ENCODE results near the gene WWTR1. TPM values are rescaled to one million over a fixed set of nuclear protein-coding genes. Genes with fewer than 3 reads are reported as not detected.
A peak's percentile ranks its signal among the peaks of the same experiment; 100 is the strongest.

The WWTR1 gene
- polyA plus RNA-seq, 2 donors = 29.2 to 31.2 TPM

DNA sequence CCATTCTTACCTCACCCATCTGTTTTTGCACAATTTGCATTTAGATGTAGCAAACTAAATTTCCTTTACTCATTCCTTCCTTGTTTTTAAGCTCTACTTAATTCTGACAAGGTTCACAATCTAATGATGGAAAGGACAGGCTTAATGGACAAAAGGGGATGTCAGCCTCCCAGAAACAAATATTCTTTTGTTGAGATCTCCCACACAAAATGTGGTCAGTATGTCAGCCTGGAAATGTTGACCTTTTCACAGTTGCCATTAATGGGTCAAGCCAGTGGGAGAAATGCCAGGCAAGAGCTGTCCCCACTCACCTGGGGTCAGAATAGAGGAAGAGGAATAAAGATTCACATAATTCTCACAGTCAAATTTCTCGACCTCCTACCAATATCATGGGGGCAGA, 27.0 kb downstream of the WWTR1 start:
- H3K4me1 ChIP-seq (ENCODE audit: control insufficient read depth in 2 of 2, insufficient read depth in 2 of 2, low read length in 1 of 2) = peaks cover 4 to 5% of the 10 kb centered on the region in 2 donors
- H3K27me3 ChIP-seq (ENCODE audit: control insufficient read depth in 1 of 2, insufficient read depth in 2 of 2, low read length in 2 of 2) = no peaks in the 10 kb centered on the region
- peaks cover 0 to 4% of the 10 kb centered on the region in 2 donors for H3K9me3 ChIP-seq (ENCODE audit: control insufficient read depth in 2 of 2, insufficient read depth in 1 of 2, low read depth in 1 of 2, low read length in 1 of 2)
- peaks cover 0 to 6% of the 10 kb centered on the region in 2 donors for H3K36me3 ChIP-seq (ENCODE audit: control insufficient read depth in 2 of 2, insufficient read depth in 2 of 2, low read length in 1 of 2)
- H3K4me3 ChIP-seq (ENCODE audit: low read depth in 1 of 2, low read length in 2 of 2) = no peak overlapping the region
- peak overlapping the region in 1 of 2 donors; percentile 37 for H3K27ac ChIP-seq (ENCODE audit: low read depth in 2 of 2, low read length in 1 of 2)
- 80 to 81% methylated on average over 1 of the region's 1 CpG for WGBS, 2 donors

DNA sequence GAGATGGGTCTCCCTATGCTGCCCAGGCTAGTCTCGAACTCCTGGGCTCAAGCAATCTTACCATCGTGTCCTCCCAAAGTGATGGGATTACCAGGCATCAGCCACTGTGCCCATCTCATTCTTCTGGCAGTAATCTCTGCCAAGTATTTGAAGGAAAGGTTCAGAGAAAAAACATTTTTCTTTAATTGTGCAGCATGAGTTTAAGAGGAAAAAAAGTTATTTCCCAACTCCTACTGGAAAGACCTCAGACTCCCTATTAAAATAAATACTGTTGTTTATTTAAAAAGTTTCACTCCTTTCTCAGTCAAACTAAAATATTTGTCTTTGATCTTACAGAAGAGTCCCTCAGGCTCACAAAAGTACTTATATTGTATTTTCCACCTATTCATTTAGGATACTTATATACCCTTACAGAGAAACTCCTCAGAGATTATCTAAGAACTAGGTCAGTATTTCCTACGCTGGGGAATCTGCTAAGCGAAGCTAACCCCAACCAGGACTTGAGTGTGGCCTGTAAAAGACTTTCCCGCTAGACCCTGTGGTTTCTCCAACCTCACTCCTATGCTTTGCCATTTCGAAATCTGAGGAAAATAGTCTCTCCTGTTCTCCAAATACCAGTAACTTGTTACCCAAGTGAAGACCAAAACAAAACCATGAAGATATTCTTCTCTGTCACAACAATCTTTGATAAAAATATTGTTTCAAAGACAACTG, 28.7 kb downstream of the WWTR1 start:
- peaks cover 0 to 6% of the 10 kb centered on the region in 2 donors for H3K36me3 ChIP-seq (ENCODE audit: control insufficient read depth in 2 of 2, insufficient read depth in 2 of 2, low read length in 1 of 2)
- H3K9me3 ChIP-seq (ENCODE audit: control insufficient read depth in 2 of 2, insufficient read depth in 1 of 2, low read depth in 1 of 2, low read length in 1 of 2) = peaks cover 0 to 4% of the 10 kb centered on the region in 2 donors
- H3K4me1 ChIP-seq (ENCODE audit: control insufficient read depth in 2 of 2, insufficient read depth in 2 of 2, low read length in 1 of 2) = peaks cover 4 to 5% of the 10 kb centered on the region in 2 donors
- H3K4me3 ChIP-seq (ENCODE audit: low read depth in 1 of 2, low read length in 2 of 2) = no peak overlapping the region
- H3K27ac ChIP-seq (ENCODE audit: low read depth in 2 of 2, low read length in 1 of 2) = peak overlapping the region in 1 of 2 donors; percentile 31
- H3K27me3 ChIP-seq (ENCODE audit: control insufficient read depth in 1 of 2, insufficient read depth in 2 of 2, low read length in 2 of 2) = no peaks in the 10 kb centered on the region
- 73 to 82% methylated on average over 6 of the region's 6 CpGs for WGBS, 2 donors

DNA sequence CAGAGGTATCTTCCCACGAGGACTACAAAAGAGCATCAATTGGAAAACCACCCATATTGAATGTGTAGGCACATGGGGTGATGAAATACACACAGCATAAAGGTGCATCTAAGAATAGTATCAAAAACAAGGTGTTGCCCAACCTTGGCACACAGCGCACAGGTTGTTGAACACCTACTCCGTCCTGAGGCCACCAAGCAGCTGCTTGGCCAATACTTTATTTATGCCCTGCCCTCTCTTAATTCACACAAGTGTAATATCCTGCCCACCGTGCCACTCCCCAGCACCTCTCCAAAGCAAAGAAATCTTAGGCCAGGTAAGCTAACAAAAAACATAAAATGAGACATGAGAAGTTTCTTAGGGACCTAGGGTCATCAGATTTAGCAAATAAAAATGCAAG, 31.2 kb downstream of the WWTR1 start:
- Histone ChIP-seq H3K9me3 (ENCODE audit: control insufficient read depth in 2 of 2, insufficient read depth in 1 of 2, low read depth in 1 of 2, low read length in 1 of 2) (no peaks in the 10 kb centered on the region), H3K36me3 (ENCODE audit: control insufficient read depth in 2 of 2, insufficient read depth in 2 of 2, low read length in 1 of 2) (peaks cover 0 to 2% of the 10 kb centered on the region in 2 donors), H3K27me3 (ENCODE audit: control insufficient read depth in 1 of 2, insufficient read depth in 2 of 2, low read length in 2 of 2) (no peaks in the 10 kb centered on the region), H3K27ac (ENCODE audit: low read depth in 2 of 2, low read length in 1 of 2) (no peak overlapping the region), H3K4me1 (ENCODE audit: control insufficient read depth in 2 of 2, insufficient read depth in 2 of 2, low read length in 1 of 2) (no peaks in the 10 kb centered on the region), H3K4me3 (ENCODE audit: low read depth in 1 of 2, low read length in 2 of 2) (no peak overlapping the region)
- WGBS, 2 donors = 60 to 73% methylated on average over 4 of the region's 4 CpGs

DNA sequence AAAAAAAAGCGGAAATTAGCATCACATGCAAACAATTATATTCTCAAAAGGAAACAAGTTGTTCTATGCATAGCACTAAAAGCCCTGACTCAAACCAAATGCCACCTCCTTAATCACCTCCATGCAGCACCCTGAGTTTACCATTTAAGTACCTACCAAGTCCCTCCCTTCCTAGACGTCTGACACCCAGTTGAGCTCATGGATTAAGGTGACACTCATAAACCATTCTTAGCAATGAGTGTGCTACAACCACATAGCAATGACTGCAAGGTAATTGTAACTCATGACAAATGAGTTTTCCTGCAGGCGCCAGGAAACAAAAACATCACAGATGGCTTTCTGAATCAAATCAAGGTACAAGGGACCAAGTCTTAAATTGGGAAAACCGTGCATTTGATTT, 32.0 kb downstream of the WWTR1 start:
- H3K27me3 ChIP-seq (ENCODE audit: control insufficient read depth in 1 of 2, insufficient read depth in 2 of 2, low read length in 2 of 2) = no peaks in the 10 kb centered on the region
- H3K4me1 ChIP-seq (ENCODE audit: control insufficient read depth in 2 of 2, insufficient read depth in 2 of 2, low read length in 1 of 2) = no peaks in the 10 kb centered on the region
- WGBS, 2 donors = 55 to 62% methylated on average over 4 of the region's 4 CpGs
- no peaks in the 10 kb centered on the region for H3K9me3 ChIP-seq (ENCODE audit: control insufficient read depth in 2 of 2, insufficient read depth in 1 of 2, low read depth in 1 of 2, low read length in 1 of 2)
- H3K4me3 ChIP-seq (ENCODE audit: low read depth in 1 of 2, low read length in 2 of 2) = no peak overlapping the region
- H3K36me3 ChIP-seq (ENCODE audit: control insufficient read depth in 2 of 2, insufficient read depth in 2 of 2, low read length in 1 of 2) = peaks cover 0 to 2% of the 10 kb centered on the region in 2 donors
- H3K27ac ChIP-seq (ENCODE audit: low read depth in 2 of 2, low read length in 1 of 2) = peak overlapping the region; percentile 55 to 58

DNA sequence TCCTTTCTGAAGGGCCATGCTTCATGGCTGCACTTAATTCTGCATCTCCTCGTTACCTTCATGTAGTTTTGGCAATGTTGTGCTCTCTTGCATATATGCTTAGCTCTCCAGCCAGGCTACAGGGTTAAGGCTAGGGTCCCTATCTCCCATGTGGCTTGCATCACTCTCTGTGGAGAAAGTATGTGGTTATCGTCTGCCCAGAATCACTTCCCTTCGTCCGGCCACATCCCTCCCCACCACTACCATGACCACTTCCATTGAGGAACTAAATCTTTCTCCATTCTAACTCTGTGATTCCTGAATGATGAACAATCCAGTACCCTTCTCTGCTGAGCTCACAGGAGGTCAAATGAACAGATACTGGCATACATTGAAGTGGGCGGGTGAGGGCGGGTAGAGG, 34.0 kb downstream of the WWTR1 start:
- H3K27me3 ChIP-seq (ENCODE audit: control insufficient read depth in 1 of 2, insufficient read depth in 2 of 2, low read length in 2 of 2) = no peaks in the 10 kb centered on the region
- H3K4me1 ChIP-seq (ENCODE audit: control insufficient read depth in 2 of 2, insufficient read depth in 2 of 2, low read length in 1 of 2) = peaks cover 0 to 2% of the 10 kb centered on the region in 2 donors
- no peak overlapping the region for H3K27ac ChIP-seq (ENCODE audit: low read depth in 2 of 2, low read length in 1 of 2)
- no peaks in the 10 kb centered on the region for H3K36me3 ChIP-seq (ENCODE audit: control insufficient read depth in 2 of 2, insufficient read depth in 2 of 2, low read length in 1 of 2)
- H3K4me3 ChIP-seq (ENCODE audit: low read depth in 1 of 2, low read length in 2 of 2) = no peak overlapping the region
- WGBS, 2 donors = 84 to 85% methylated on average over 6 of the region's 6 CpGs
- H3K9me3 ChIP-seq (ENCODE audit: control insufficient read depth in 2 of 2, insufficient read depth in 1 of 2, low read depth in 1 of 2, low read length in 1 of 2) = no peaks in the 10 kb centered on the region

DNA sequence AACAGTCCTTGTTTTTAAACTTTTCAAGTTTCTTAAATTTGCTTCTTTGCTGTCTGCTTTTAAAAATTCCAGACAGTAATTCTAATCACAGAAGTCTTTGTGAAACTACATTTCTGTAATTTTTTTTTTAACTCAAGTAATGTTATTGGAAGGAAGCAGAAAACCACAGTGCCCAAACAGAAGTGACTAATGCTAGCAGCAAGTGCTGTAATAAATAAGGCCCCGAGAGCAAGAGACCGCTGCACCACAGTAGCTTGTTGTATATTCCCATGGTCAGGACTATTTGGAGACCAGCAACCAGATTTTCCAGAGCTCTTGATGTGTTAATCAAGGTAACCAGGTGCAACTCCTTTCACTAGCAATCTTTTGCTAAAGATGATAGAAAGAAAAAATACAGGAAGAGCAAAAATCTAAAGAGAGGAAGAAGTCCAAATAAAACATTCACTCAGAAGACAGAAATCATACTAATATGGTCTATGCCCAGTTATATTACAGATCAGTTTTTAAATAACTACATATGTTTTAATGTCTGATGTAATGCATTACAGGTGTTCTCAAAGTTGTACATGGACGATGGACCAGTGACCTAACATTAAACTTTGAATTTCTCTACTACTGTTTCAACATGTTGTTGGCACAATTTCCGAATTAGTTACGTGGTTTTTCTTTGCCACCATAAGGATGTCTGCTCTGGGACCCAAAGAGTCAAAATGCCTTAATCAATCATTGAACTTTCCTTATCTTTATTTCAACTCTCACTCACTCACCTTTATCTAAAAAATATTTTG, 36.4 kb downstream of the WWTR1 start:
- H3K9me3 ChIP-seq (ENCODE audit: control insufficient read depth in 2 of 2, insufficient read depth in 1 of 2, low read depth in 1 of 2, low read length in 1 of 2) = no peaks in the 10 kb centered on the region
- no peaks in the 10 kb centered on the region for H3K36me3 ChIP-seq (ENCODE audit: control insufficient read depth in 2 of 2, insufficient read depth in 2 of 2, low read length in 1 of 2)
- H3K4me3 ChIP-seq (ENCODE audit: low read depth in 1 of 2, low read length in 2 of 2) = no peak overlapping the region
- H3K27ac ChIP-seq (ENCODE audit: low read depth in 2 of 2, low read length in 1 of 2) = no peak overlapping the region
- peaks cover 0 to 7% of the 10 kb centered on the region in 2 donors for H3K4me1 ChIP-seq (ENCODE audit: control insufficient read depth in 2 of 2, insufficient read depth in 2 of 2, low read length in 1 of 2)
- H3K27me3 ChIP-seq (ENCODE audit: control insufficient read depth in 1 of 2, insufficient read depth in 2 of 2, low read length in 2 of 2) = no peaks in the 10 kb centered on the region
- WGBS, 2 donors = 43 to 54% methylated on average over 5 of the region's 5 CpGs

DNA sequence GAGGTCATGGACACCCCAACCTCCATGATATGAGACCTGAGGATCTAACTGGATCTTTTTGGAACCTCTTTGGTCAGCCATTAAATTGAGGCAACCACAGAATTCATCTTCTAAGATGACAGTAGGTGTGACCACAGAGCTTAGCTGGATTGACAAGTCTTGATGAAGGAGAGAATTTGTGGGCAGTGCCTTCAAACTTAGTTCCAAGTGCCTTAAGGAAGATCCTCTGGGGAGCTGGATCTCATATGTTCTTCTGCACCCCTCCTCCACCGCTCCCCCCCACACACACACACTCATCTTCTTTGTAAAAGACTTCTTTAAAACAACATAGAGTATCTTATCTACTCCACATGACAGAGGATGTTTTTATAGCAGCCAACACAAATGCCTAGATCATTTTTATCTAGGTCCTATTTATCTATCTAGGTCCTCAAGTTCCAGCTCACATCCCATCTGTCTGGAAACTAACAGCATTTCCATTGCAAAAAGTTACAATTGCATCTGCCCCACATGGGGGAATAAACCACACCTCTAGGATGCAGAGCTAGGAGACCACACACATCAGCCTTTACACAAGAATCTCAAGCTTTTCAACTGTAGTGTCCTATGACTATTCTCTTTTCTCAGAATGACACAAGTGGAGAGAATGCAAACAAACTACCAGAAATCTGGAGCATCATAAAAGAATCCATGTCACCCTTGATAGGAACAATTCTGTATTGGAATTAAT, 37.4 kb downstream of the WWTR1 start:
- Histone ChIP-seq H3K4me1 (ENCODE audit: control insufficient read depth in 2 of 2, insufficient read depth in 2 of 2, low read length in 1 of 2) (peaks cover 0 to 7% of the 10 kb centered on the region in 2 donors), H3K9me3 (ENCODE audit: control insufficient read depth in 2 of 2, insufficient read depth in 1 of 2, low read depth in 1 of 2, low read length in 1 of 2) (no peaks in the 10 kb centered on the region), H3K27me3 (ENCODE audit: control insufficient read depth in 1 of 2, insufficient read depth in 2 of 2, low read length in 2 of 2) (no peaks in the 10 kb centered on the region), H3K27ac (ENCODE audit: low read depth in 2 of 2, low read length in 1 of 2) (no peak overlapping the region), H3K36me3 (ENCODE audit: control insufficient read depth in 2 of 2, insufficient read depth in 2 of 2, low read length in 1 of 2) (no peaks in the 10 kb centered on the region), H3K4me3 (ENCODE audit: low read depth in 1 of 2, low read length in 2 of 2) (no peak overlapping the region)
- WGBS, 2 donors = 63 to 95% methylated on average over 1 of the region's 1 CpG

DNA sequence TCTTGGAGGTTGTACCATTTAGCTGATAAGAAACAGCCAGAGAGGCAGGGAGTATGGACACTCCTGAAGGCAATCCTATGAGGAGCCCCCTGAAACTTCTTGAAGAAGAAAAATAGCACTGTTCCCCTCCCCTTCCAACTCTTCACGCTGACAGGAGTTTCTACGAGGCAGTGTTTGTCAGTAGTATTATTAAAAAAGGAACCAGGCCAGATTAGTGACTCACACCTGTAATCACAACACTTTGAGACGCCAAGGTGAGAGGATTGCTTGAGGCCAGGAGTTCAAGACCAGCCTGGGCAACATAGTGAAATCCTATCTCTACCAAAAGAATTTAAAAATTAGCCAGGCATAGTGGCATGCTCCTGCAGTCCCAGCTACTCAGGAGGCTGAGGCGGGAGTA, 38.7 kb downstream of the WWTR1 start:
- Histone ChIP-seq H3K4me3 (ENCODE audit: low read depth in 1 of 2, low read length in 2 of 2) (no peak overlapping the region), H3K4me1 (ENCODE audit: control insufficient read depth in 2 of 2, insufficient read depth in 2 of 2, low read length in 1 of 2) (peaks cover 0 to 7% of the 10 kb centered on the region in 2 donors), H3K27me3 (ENCODE audit: control insufficient read depth in 1 of 2, insufficient read depth in 2 of 2, low read length in 2 of 2) (no peaks in the 10 kb centered on the region), H3K9me3 (ENCODE audit: control insufficient read depth in 2 of 2, insufficient read depth in 1 of 2, low read depth in 1 of 2, low read length in 1 of 2) (no peaks in the 10 kb centered on the region), H3K36me3 (ENCODE audit: control insufficient read depth in 2 of 2, insufficient read depth in 2 of 2, low read length in 1 of 2) (no peaks in the 10 kb centered on the region), H3K27ac (ENCODE audit: low read depth in 2 of 2, low read length in 1 of 2) (no peak overlapping the region)
- 45% methylated on average over 4 of the region's 4 CpGs for WGBS, 2 donors

All from esophagus (tissue), 2 donors.